Activated CD4-positive, alpha-beta T cell treated with anti-CD3 and anti-CD28 coated beads, Interleukin-2, Interleukin-4, amounts not matched to agents 100 ng/mL and 50 ng/mL, durations not matched to agents 16 hours and 8 hours (primary cell): ENCODE measurements around the gene GLI1.
A peak's percentile ranks its signal among the peaks of the same experiment; 100 is the strongest.

Source experiments
- DNase-seq: peaks from one replicate; pipeline ENCODE4 v3.0.0-alpha.2; 2020; ENCODE audit warnings: low spot score

The GLI1 gene

DNA sequence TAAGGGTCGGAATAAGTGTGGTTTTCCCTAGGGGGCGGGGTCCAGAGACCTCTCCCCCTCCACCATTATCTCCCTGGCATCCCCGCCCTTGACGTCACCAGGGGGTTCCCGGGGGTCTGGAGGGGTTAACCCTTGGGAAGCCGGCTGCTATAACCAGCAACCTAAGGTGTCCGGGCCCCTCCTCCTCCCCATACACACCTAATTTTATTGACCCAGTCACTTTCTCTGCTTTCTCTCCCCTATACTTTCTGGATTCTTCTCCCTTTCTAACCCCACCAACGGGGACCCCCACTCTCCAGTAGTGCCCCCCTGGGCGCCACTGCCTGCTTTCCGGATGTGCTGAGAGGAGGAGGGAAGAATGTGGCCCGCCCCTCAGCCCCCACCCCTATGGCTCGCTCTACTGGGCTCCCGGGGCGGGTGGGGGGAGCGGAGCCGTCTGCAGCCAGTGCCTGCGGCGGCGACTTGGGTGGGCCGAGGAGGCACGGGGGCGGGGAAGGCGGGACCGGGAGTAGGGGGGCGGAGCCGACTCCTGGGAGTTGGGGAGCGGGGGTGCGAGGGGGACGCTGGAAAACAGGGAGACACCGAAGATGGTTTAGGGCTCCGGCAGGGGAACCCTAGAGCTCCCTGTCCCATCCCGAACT lies 1.8 kb downstream of the GLI1 start:
- DNase-seq = no peak

DNA sequence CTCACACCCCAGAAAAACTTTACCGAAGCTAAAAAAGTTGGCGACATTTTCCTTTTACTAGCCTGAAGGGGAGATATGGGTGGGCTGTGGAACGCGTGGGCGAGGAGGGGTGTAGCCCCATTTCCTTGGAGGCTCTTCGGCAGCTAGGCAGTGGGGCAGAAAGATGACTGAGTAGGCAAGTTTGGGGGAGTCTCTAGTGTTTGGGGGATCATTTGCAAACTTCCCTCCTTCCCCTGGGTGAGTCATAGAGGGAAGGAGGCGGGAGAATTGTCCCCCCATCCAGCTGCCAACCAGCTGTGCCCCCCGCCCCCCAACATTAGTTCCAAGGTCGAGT lies 2.3 kb downstream of the GLI1 start:
- DNase-seq = no peak

DNA sequence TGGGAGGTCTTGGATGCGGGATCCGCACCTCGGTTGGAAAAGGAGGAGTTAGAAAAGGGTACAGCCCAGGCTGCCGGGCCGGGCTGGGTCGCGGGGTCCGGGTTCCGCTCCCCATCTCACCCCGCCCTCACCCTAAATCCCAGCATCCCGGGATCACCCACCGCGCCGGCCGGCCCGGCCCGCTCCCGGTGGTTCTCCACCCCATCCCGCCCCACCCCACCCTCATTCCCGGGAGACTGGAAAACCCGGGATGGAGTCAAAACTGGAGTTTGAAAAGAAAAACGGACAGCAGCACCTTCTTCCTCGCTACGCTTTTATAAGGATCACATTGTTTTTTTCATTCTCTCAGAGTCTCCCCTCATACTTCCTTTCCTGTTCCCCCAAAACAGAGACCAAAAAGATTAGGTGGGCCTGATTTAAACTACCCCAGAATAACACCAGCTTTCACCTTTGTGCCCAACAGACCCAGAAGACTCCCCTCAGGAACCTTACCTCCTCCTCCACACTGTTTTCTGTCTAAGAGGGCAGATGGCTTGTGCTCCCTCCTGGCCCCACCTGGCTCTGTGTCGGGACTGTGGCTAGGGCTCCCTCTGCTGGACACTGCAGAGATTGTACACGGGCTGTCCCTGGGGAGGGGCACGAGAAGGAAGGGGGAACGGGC lies 2.8 kb downstream of the GLI1 start:
- peak; percentile 95 for DNase-seq

DNA sequence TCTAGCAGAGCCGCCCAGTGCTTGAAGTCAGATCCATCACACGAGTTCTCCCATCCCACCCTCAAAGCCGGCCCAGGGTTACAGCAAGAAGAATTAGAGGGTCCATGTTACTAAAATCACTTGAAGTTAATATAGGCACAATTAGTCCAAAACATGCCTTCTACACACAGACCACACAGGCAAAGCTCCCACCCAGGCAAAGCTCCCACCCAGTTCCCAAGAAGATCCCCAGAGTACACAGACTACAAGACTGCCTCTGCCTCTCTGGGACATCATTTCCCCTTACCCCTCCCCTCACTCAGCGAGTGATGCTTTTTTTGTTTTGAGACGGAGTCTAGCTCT lies 3.3 kb downstream of the GLI1 start:
- no peak for DNase-seq

DNA sequence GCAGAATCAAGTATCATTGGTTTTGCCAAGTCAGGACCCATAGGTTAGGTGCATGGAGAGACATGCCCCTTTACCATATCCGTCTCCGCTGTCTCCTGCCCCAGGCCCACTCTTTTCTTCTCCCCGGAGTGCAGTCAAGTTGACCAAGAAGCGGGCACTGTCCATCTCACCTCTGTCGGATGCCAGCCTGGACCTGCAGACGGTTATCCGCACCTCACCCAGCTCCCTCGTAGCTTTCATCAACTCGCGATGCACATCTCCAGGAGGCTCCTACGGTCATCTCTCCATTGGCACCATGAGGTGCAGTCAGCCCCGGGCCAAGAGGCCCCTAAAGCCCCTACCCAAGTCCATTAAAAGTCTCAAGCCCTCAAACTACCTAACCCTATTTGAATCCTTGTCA lies 5.0 kb downstream of the GLI1 start:
- no peak for DNase-seq

DNA sequence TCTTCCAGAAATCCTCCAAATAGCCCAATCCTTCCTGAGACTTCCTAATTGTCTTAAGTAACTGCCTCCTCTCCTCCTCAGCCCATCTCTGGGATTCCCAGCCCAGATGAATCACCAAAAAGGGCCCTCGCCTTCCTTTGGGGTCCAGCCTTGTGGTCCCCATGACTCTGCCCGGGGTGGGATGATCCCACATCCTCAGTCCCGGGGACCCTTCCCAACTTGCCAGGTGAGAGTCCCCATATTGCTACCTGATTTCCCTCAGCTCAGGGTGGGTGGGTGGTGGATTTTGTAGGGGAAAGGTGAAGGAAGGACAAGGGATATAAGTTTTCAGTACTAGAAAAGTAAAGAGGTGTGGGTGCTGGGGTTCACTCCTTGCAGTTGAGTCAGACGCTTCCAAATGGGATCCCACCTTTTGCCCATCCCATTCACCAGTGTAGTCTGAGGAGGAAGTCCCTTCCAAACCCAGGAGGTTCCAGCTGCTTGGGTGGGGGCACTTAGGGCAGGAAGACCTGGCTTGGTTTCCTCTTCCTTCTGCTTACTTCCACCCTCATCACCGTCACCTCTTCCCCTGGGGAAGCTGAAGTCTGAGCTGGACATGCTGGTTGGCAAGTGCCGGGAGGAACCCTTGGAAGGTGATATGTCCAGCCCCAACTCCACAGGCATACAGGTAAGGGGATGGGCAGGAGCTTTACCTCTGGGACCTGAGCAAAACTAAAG lies 5.6 kb downstream of the GLI1 start:
- DNase-seq = no peak

DNA sequence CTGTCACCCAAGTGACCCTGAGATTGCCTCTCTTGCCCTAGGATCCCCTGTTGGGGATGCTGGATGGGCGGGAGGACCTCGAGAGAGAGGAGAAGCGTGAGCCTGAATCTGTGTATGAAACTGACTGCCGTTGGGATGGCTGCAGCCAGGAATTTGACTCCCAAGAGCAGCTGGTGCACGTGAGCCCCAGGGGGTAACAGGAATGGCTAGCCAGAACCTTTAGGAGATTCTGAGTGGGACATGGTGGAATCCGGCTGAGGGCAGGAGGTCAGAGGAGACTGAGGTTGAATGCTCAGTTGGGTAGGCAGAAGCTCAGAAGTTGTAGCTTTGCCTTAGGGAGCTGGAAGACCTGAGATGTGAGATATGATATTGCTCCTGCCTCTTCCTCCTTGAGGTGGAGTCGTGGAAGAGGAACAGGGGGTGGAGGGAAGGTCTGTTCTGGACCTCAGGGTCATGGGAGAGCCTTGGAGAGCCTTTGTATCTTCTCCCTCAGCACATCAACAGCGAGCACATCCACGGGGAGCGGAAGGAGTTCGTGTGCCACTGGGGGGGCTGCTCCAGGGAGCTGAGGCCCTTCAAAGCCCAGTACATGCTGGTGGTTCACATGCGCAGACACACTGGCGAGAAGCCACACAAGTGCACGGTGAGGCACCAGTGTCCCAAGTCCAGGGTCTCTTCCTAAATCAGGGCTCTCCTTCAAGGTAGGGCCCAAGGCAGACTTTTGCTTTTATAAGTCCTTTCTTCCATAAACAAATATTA lies 6.3 kb downstream of the GLI1 start:
- DNase-seq = no peak

DNA sequence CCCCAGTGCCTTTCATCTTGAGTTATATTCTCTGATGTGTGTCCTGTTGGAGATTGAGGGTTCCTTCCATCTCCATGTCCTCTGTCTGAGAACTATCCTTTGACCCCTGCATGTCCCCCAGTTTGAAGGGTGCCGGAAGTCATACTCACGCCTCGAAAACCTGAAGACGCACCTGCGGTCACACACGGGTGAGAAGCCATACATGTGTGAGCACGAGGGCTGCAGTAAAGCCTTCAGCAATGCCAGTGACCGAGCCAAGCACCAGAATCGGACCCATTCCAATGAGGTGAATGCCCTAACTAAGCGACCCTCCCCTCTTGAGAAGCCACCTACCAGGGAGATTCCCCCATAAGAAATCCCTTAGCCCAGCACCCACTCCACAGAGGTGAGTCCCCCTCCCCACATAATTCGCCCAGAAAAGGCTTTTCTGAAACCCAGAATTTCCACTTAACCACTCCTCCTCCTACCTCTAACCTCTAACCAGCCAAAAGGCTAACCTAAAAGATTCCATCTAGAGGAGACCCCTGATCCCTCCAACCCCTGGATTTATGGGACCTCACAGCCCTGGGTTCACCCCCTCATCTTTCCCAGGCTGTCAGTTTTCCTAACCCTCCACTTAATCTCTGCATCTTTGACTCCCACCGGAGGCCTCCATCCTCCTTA lies 7.8 kb downstream of the GLI1 start:
- no peak for DNase-seq

DNA sequence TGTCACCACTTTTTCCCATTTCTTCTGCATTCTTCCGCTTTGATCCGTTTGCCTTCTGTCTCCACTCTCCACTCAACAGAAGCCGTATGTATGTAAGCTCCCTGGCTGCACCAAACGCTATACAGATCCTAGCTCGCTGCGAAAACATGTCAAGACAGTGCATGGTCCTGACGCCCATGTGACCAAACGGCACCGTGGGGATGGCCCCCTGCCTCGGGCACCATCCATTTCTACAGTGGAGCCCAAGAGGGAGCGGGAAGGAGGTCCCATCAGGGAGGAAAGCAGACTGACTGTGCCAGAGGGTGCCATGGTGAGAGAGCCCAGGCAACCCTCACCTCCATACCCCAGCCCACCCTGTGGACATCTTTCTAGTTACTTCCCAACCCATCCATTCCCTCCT lies 8.3 kb downstream of the GLI1 start:
- DNase-seq = no peak

DNA sequence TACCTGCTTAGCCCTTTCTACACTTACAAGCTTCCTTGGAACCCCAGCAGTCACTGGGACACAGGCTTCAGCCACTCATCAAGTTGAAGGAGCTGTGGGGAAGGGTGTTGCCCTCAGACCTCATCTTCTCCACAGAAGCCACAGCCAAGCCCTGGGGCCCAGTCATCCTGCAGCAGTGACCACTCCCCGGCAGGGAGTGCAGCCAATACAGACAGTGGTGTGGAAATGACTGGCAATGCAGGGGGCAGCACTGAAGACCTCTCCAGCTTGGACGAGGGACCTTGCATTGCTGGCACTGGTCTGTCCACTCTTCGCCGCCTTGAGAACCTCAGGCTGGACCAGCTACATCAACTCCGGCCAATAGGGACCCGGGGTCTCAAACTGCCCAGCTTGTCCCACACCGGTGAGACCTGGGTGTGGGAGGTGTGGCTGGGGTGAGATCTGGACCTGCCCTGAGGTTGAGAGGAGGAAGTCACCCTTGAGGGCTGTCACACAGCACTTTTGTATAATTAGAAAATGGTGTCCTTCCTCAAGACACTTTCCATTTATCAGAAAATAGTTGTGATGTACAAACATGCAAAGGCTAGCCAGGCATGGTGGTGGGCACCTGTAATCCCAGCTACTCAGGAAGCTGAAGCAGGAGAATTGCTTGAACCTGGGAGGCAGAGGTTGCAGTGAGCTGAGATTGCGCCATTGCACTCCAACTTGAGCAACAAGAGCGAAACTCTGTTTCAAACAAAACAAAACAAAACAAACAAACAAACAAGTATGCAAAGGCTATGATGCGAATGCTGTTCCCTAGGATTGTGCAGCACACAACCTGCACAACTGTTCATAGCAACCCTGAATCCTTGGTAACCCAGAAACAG lies 9.9 kb downstream of the GLI1 start:
- DNase-seq = no peak

DNA sequence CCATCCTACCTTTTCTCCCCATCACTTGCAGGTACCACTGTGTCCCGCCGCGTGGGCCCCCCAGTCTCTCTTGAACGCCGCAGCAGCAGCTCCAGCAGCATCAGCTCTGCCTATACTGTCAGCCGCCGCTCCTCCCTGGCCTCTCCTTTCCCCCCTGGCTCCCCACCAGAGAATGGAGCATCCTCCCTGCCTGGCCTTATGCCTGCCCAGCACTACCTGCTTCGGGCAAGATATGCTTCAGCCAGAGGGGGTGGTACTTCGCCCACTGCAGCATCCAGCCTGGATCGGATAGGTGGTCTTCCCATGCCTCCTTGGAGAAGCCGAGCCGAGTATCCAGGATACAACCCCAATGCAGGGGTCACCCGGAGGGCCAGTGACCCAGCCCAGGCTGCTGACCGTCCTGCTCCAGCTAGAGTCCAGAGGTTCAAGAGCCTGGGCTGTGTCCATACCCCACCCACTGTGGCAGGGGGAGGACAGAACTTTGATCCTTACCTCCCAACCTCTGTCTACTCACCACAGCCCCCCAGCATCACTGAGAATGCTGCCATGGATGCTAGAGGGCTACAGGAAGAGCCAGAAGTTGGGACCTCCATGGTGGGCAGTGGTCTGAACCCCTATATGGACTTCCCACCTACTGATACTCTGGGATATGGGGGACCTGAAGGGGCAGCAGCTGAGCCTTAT lies 10.8 kb downstream of the GLI1 start:
- DNase-seq = no peak

DNA sequence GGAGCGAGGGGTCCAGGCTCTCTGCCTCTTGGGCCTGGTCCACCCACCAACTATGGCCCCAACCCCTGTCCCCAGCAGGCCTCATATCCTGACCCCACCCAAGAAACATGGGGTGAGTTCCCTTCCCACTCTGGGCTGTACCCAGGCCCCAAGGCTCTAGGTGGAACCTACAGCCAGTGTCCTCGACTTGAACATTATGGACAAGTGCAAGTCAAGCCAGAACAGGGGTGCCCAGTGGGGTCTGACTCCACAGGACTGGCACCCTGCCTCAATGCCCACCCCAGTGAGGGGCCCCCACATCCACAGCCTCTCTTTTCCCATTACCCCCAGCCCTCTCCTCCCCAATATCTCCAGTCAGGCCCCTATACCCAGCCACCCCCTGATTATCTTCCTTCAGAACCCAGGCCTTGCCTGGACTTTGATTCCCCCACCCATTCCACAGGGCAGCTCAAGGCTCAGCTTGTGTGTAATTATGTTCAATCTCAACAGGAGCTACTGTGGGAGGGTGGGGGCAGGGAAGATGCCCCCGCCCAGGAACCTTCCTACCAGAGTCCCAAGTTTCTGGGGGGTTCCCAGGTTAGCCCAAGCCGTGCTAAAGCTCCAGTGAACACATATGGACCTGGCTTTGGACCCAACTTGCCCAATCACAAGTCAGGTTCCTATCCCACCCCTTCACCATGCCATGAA lies 11.5 kb downstream of the GLI1 start:
- DNase-seq = no peak

DNA sequence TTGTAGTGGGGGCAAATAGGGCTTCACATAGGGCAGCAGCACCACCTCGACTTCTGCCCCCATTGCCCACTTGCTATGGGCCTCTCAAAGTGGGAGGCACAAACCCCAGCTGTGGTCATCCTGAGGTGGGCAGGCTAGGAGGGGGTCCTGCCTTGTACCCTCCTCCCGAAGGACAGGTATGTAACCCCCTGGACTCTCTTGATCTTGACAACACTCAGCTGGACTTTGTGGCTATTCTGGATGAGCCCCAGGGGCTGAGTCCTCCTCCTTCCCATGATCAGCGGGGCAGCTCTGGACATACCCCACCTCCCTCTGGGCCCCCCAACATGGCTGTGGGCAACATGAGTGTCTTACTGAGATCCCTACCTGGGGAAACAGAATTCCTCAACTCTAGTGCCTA lies 12.1 kb downstream of the GLI1 start:
- no peak for DNase-seq

DNA sequence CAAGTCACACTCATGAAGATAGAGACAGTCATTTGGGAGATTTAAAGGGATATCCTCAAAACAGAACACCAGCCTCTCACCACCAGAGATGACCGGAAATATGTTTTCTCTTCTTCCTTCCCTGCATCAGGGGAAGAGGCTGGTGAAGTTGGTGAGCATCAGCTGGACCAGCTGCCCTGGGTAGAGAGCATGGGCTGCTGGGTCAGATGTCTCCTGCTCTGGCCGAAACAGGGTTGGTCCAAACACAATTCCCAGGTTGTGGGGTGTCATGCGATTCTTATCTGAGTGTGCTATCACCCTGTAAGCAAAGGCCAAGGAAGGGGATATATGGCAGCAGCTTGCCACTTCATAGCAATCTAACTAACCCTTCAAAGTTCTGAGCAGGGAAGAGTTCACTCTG lies 12.8 kb downstream of the GLI1 start:
- no peak for DNase-seq

DNA sequence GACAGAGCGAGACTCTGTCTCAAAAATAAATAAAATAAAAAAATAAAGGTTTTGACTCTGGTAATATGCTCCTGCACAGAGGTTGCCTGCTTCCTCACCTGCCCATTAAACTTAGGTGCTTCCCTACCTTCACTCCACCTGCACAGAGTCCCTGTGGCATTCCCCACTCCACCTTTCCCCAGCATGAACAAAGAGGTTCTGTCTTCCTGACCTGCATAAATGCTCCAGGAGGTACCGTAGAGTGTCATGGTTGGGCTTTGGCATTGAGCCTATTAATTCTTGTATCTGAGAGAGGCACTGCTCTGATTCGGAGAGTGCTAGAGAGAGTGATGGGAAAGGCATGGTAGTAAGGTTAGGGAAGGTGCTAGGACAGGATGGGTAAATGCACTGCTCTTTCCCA lies 13.8 kb downstream of the GLI1 start:
- no peak for DNase-seq

DNA sequence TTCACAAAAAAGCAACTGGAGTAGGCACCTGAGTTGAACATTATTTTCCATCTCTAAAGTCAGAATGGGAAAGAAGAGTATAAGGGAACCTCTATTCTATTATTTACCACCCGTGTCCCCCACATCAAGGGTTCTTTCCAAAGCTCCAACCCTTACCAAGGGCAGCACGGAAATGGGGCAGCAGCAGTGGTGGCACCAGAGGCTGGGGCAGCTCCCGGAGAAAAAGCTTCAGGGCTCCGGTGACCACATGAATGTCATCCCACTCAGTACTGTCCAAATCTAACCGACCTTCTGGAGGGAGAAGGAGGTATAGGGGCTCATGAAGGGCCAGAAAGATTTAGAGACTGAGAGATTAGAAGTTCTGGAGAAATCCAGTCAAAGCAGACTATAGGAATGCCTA lies 14.3 kb downstream of the GLI1 start:
- no peak for DNase-seq

DNA sequence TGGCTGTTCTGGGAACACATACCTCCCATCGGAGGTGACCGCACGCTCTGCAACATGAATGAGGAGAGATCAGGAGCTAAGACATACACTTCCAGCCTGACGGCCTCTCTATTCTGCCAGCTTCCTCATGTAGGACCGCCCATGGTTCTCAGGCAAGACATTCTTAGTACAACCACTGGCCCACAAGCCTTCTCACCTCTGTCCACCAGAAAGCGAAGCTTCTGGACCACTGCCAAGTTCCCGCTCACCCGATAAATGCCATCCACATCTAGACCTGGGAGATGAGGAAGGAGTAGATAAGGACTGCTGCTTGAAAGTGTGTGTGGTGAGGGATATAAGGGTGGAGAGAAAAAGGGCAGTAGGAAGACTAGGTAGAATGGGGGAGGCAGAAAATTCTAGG lies 14.8 kb downstream of the GLI1 start:
- no peak for DNase-seq

DNA sequence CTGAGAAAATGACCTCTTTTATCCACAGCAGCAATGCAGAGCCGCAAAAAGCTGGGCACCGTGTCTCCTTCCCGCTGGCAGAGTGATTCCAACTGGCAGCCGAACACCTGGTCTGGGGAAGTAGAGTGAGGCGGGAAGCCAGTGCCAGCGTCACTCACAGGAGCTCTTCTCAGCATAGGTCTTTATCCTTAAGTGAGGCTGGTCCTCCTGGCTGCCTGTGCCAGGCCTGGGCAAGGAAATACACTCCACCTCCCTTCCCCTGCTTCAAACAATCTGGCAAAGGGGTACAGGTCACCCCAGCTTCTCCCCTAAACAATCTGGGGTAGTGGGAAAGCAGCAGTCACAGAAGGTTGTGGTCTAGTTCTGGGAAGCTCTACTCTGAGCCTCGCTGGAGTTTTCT lies 15.3 kb downstream of the GLI1 start:
- no peak for DNase-seq

DNA sequence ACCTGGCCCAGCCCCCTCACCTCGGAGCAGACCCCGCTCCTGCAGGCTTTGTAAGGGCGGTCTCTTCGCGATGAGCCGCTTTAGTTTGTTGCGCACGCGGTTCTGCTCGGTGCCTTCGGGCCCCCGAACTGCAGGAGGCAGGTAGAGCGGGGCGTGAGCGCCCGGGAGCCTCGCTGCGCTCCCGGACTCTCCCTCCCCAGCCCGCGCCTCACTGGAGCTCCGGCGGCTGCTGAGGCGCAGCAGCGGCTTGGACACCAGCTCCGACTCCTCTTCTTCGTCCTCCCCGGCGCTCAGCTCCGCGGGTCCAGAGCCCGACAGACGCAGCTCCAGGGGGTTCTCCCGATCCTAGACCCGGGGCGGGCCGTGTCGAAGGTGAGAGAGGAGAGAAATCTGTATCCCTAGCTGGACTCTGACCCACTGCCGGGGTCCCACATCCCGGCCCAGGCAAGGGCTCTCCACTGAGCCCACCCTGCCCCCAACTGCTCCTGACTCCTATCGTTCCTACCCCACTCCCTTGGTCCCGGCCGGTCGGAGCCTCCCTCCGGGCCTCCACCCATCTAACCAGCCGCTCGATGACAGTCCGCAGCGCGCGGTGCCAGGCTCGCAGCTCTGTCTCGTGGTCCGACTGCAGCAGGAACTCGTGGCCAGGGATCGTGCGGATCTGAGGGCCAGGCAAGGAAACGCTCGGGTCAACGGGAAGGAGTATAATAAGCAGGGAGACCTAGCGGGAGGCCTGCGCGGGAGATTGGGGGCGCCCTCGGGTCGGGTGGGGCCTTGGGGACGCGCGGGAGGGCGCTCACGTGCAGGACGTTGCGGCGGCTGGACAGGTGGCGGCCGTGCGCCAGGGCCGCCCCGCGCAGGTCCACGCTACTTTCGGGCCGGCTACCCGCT lies 15.9 kb downstream of the GLI1 start:
- DNase-seq = no peak
